Motor neuron (in vitro differentiated cells): ENCODE measurements around the gene PPM1B. TPM values are rescaled to one million over a fixed set of nuclear protein-coding genes. Genes with fewer than 3 reads are reported as not detected.
"Not testable (repeated sequence)": the region's sequence is repeated elsewhere in the genome, so short reads cannot be mapped to it uniquely, and the experiment has no call there.

Experiments used
- ATAC-seq, 8 experiments: fragments of 200-7000 bp; cut with Tn5 transposase; replicated peaks in 6 of 8; 2 replicates each; pipeline ENCODE4 v1.8.0; 2021; ENCODE audit warnings: mild to moderate bottlenecking in 8 of 8, moderate library complexity in 8 of 8
- H3K27ac ChIP-seq, 2 donors: fragments of 250-450 bp; sonication (Bioruptor Pico); 2 replicates each; pipeline ENCODE4 v1.9.0; 2021; ENCODE audit warnings: antibody characterized with exemption in 2 of 2, mild to moderate bottlenecking in 2 of 2, moderate library complexity in 1 of 2
- H3K4me1 ChIP-seq, 2 donors: fragments of 250-450 bp; sonication (Bioruptor Pico); replicated peaks in 1 of 2; 2 replicates each; pipeline ENCODE4 v1.6.1; 2021; ENCODE audit warnings: antibody characterized with exemption in 2 of 2, mild to moderate bottlenecking in 2 of 2, moderate library complexity in 1 of 2
- H3K4me3 ChIP-seq, 5 donors: fragments of 250-450 bp; sonication (Bioruptor Pico); 2 replicates each; pipeline ENCODE4 v1.9.0; 2021; ENCODE audit warnings: antibody characterized with exemption in 5 of 5, mild to moderate bottlenecking in 5 of 5, moderate library complexity in 4 of 5
- WGBS, 10 experiments: fragments of 450-650 bp; shearing (Covaris generic); methylation state at CpG; one replicate each; pipeline ENCODE4 v1.0.0; 2022; 5-methylcytosine and 5-hydroxymethylcytosine counted together
- in situ Hi-C, 9 experiments: fragments of 400-800 bp; cut with MboI; loops; one replicate each; pipeline ENCODE4 v1.15.0; 2021; ENCODE audit warnings: low sequenced_read_pairs in 9 of 9, low pct_unique_long_range_greater_than_20kb in 2 of 9; ENCODE audit not compliant: unreplicated experiment in 9 of 9
- total RNA-seq, 8 experiments: library from RNA; unstranded; fragments of 300-600 nt; gene quantifications; 2 replicates each; pipeline versions ENCODE4 v1.2.3 to v1.2.4, GENCODE V29; 2022

The PPM1B gene
- total RNA-seq, 8 experiments from 2014 or later, result 22.1 to 48.9 (median 30.9) TPM

DNA sequence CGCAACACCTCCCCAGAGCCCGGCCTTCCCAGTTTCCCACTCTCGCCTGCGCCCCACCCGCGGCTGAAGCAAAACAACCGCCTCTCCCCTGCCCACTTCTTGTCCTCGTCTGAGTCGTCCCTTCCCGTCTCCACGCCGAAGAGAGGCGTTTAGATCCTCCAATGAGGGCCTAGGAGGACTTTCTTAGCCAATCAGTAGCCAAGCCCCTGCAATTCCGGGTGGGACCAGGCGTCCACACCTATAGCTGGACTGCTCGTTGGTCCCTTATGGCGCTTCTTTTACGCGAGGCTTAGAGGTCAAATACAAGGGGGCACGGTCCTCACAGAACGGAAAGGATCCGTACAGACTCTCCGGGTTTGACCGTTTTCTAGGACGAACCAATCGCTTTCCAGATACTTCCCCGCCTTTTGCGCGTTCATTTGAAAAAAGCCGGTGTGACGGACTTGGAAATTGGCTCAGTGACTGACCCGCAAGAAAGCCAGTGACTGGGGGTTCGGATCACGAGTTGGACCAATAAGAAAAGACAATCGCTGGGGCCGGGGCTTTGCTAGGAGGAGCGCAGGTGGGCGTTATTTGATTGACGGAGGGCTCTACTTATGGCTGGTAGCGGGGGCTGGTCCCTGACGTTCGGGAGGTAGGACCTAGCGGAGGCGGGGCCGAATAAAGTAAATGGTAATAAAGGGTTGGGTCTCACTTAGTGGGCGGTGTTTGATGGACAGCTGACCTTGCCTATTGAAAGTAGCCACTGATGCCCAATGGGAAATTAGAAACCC is 581 bp upstream of the PPM1B start:
- Histone ChIP-seq H3K4me3 (peak overlapping the region; percentile 52 to 83 (median 58)), H3K4me1 (peaks cover 2 to 5% of the 10 kb centered on the region in 2 donors), H3K27ac (peak overlapping the region; percentile 94 to 99)
- 0 to 2% (median 0%) methylated on average over 3 to 19 of the region's 46 CpGs; no CpG with 5 or more reads in 1 of the 10 experiments for WGBS, 10 experiments
- in situ Hi-C loops, result no loop called here
- ATAC-seq, result peak; percentile 76 to 87 (median 86)

- ATAC-seq, result peak in 3 of 8 experiments; percentile 0 to 2 (median 1)
- WGBS, 10 experiments, result 0 to 4% (median 1%) methylated on average over 1 to 22 of the region's 54 CpGs; no CpG with 5 or more reads in 1 of the 10 experiments
- Histone ChIP-seq H3K4me1 (peaks cover 2 to 5% of the 10 kb centered on the region in 2 donors), H3K4me3 (peak overlapping the region; percentile 69 to 92 (median 79)), H3K27ac (peak overlapping the region; percentile 81 to 83)
- in situ Hi-C loops, result no loop called here
Observed at GRCh38 chr2:44169155-44169898, 652 bp downstream of the PPM1B start.

- peaks cover 2 to 5% of the 10 kb centered on the region in 2 donors for H3K4me1 ChIP-seq
- peak overlapping the region; percentile 69 to 92 (median 79) for H3K4me3 ChIP-seq
- H3K27ac ChIP-seq, result no peak overlapping the region
- no peak for ATAC-seq
- 0 to 20% (median 0%) methylated on average over 1 to 3 of the region's 3 CpGs; no CpG with 5 or more reads in 2 of the 10 experiments for WGBS, 10 experiments
- in situ Hi-C loops, result no loop called here
Observed at GRCh38 chr2:44170311-44170717, 1.6 kb downstream of the PPM1B start.

- ATAC-seq, result no peak
- in situ Hi-C loops, result no loop called here
- H3K4me1 ChIP-seq, result peaks cover 2 to 5% of the 10 kb centered on the region in 2 donors
- H3K4me3 ChIP-seq, result peak overlapping the region; percentile 69 to 92 (median 79)
- 0 to 31% (median 0%) methylated on average over 1 to 2 of the region's 2 CpGs; no CpG with 5 or more reads in 2 of the 10 experiments for WGBS, 10 experiments
- H3K27ac ChIP-seq, result no peak overlapping the region
Observed at GRCh38 chr2:44171018-44171417, 2.3 kb downstream of the PPM1B start.

- H3K4me1 ChIP-seq, in situ Hi-C loops, H3K27ac ChIP-seq, ATAC-seq: not testable (repeated sequence)
- 58 to 96% (median 62%) methylated on average over 2 to 7 of the region's 8 CpGs; no CpG with 5 or more reads in 1 of the 10 experiments for WGBS, 10 experiments
- peak overlapping the region; percentile 69 to 92 (median 79) for H3K4me3 ChIP-seq
Observed at GRCh38 chr2:44171442-44171841, 2.8 kb downstream of the PPM1B start.

- H3K4me3 ChIP-seq, result no peak overlapping the region
- ATAC-seq, result no peak
- WGBS, 10 experiments, result 90 to 100% (median 98%) methylated on average over 1 to 4 of the region's 4 CpGs; no CpG with 5 or more reads in 6 of the 10 experiments
- in situ Hi-C loops, result no loop called here
- H3K27ac ChIP-seq, result no peak overlapping the region
- peaks cover 0 to 5% of the 10 kb centered on the region in 2 donors for H3K4me1 ChIP-seq
Observed at GRCh38 chr2:44172576-44172975, 3.9 kb downstream of the PPM1B start.

- no peak overlapping the region for H3K4me3 ChIP-seq
- H3K4me1 ChIP-seq, result peaks cover 0 to 2% of the 10 kb centered on the region in 2 donors
- in situ Hi-C loops, result no loop called here
- H3K27ac ChIP-seq, result no peak overlapping the region
- no peak for ATAC-seq
Observed at GRCh38 chr2:44178950-44179349, 10.3 kb downstream of the PPM1B start.

- H3K4me3 ChIP-seq, result no peak overlapping the region
- H3K4me1 ChIP-seq, result peaks cover 0 to 8% of the 10 kb centered on the region in 2 donors
- 86 to 100% (median 92%) methylated on average over 1 to 2 of the region's 2 CpGs; no CpG with 5 or more reads in 1 of the 10 experiments for WGBS, 10 experiments
- ATAC-seq, result no peak
- in situ Hi-C loops, result no loop called here
- H3K27ac ChIP-seq, result no peak overlapping the region
Observed at GRCh38 chr2:44181648-44182047, 13.0 kb downstream of the PPM1B start.

- Histone ChIP-seq H3K27ac (no peak overlapping the region), H3K4me3 (no peak overlapping the region), H3K4me1 (peaks cover 0 to 8% of the 10 kb centered on the region in 2 donors)
- 63 to 100% (median 84%) methylated on average over 1 to 3 of the region's 3 CpGs for WGBS, 10 experiments
- in situ Hi-C loops, result no loop called here
- peak in 2 of 8 experiments; percentile 45 to 90 for ATAC-seq
Observed at GRCh38 chr2:44184106-44184505, 15.4 kb downstream of the PPM1B start.

- no peak for ATAC-seq
- Histone ChIP-seq H3K4me1 (peaks cover 0 to 8% of the 10 kb centered on the region in 2 donors), H3K4me3 (no peak overlapping the region), H3K27ac (no peak overlapping the region)
- in situ Hi-C loops, result no loop called here
Observed at GRCh38 chr2:44186810-44187209, 18.1 kb downstream of the PPM1B start.

DNA sequence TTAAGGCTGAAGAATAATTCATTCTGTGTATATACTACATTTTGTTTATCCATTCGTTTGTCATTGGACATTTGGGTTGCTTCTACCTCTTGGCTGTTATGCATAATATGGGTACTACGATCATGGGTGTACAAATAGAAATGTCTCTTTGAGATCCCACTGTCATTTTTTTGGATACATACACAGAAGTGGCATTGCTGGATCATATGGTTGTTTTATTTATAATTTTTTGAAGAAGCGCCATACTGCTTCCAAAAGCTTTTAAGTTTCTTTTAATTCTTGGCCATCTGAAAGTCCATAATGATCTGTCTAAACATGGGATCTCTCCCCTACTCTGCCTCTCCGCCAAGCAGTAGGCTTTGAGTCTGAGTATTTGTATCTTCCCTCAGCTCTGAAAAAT is 18.6 kb downstream of the PPM1B start:
- in situ Hi-C loops, result no loop called here
- no peak for ATAC-seq
- WGBS, 10 experiments, result 89 to 100% (median 100%) methylated on average over 1 to 4 of the region's 4 CpGs
- Histone ChIP-seq H3K27ac (no peak overlapping the region), H3K4me3 (no peak overlapping the region), H3K4me1 (peaks cover 0 to 8% of the 10 kb centered on the region in 2 donors)

DNA sequence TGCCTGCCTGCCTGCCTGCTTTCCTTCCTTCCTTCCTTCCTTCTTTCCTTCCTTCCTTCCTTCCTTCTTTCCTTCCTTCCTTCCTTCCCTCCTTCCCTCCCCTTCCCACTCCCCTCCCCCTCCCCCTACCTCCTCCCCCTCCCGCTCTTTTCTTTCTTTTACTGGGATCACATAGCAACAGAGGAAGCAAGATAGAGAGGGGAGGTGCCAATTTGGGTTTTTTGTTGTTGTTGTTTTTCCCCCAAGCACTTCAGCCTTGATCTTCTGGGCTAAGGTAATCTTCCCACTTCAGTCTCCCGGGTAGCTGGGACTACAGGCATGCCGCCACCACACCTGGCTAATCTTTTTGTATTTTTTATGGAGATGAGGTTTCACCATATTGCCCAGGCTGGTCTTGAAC is 20.0 kb downstream of the PPM1B start:
- in situ Hi-C loops, result no loop called here
- no peak overlapping the region for H3K27ac ChIP-seq
- H3K4me1 ChIP-seq, result peaks cover 0 to 8% of the 10 kb centered on the region in 2 donors
- 0 to 80% (median 50%) methylated on average over 1 to 2 of the region's 3 CpGs; no CpG with 5 or more reads in 7 of the 10 experiments for WGBS, 10 experiments
- no peak overlapping the region for H3K4me3 ChIP-seq
- no peak for ATAC-seq

DNA sequence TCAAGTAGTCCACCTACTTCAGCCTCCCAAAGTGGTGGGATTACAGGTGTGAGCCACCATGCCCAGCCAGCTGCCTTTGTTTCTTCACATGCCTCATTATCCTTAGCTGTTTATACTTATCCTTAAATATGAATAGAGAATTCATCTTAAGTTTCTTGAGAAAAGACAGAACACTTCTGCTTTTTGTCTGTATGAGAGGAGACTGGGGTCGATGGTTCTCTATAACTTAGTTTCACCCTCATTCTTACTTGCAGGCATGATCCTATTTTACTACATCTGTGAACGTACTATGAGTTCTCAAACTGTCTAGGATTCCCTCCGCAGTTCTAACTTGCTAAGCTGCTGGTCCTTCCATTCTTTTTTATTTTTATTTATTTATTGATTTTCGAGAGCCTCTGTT is 20.4 kb downstream of the PPM1B start:
- WGBS, 10 experiments, result 91 to 100% (median 98%) methylated on average over 1 to 4 of the region's 4 CpGs; no CpG with 5 or more reads in 2 of the 10 experiments
- H3K4me3 ChIP-seq, result no peak overlapping the region
- in situ Hi-C loops, result no loop called here
- ATAC-seq, result no peak
- H3K4me1 ChIP-seq, result peaks cover 0 to 5% of the 10 kb centered on the region in 2 donors
- H3K27ac ChIP-seq, result no peak overlapping the region
